GM19239 (cell line): ENCODE measurements around the gene TARP.
"Not testable (repeated sequence)": the region's sequence is repeated elsewhere in the genome, so short reads cannot be mapped to it uniquely, and the experiment has no call there.

Source experiments
- DNase-seq: peaks from one replicate; pipeline ENCODE4 v3.0.0; 2011; ENCODE audit warnings: low spot score; ENCODE audit not compliant: insufficient read length
- FAIRE-seq: peaks from 2 replicates; lab custom pipeline; 2011; peaks lifted over from hg19 to GRCh38; lab: Jason Lieb, UNC

The TARP gene

GRCh38 chr7:38300175-38300574 lies 26.7 kb upstream of the TARP start:
- DNase-seq (no peak), FAIRE-seq (no peak)

- DNase-seq (no peak), FAIRE-seq (no peak)
Measured at GRCh38 chr7:38299275-38299931, 26.0 kb upstream of the TARP start.

- FAIRE-seq (peak; percentile 60), DNase-seq (no peak)
Measured at GRCh38 chr7:38296059-38296857, 22.8 kb upstream of the TARP start.

GRCh38 chr7:38294926-38295325 lies 21.5 kb upstream of the TARP start:
- no peak for FAIRE-seq
- no peak for DNase-seq

- DNase-seq = no peak
- FAIRE-seq = no peak
Measured at GRCh38 chr7:38292442-38292841, 19.0 kb upstream of the TARP start.

- no peak for FAIRE-seq
- no peak for DNase-seq
Measured at GRCh38 chr7:38291650-38292049, 18.2 kb upstream of the TARP start.

- FAIRE-seq = no peak
- DNase-seq = no peak
Measured at GRCh38 chr7:38291117-38291647, 17.7 kb upstream of the TARP start.

GRCh38 chr7:38284553-38284952 lies 11.1 kb upstream of the TARP start:
- DNase-seq (no peak), FAIRE-seq (no peak)

GRCh38 chr7:38283809-38284208 lies 10.4 kb upstream of the TARP start:
- no peak for FAIRE-seq
- no peak for DNase-seq

- no peak for DNase-seq
- no peak for FAIRE-seq
Measured at GRCh38 chr7:38283107-38283506, 9.7 kb upstream of the TARP start.

- FAIRE-seq (no peak), DNase-seq (no peak)
Measured at GRCh38 chr7:38282081-38282480, 8.6 kb upstream of the TARP start.

- DNase-seq (no peak), FAIRE-seq (no peak)
Measured at GRCh38 chr7:38281266-38281665, 7.8 kb upstream of the TARP start.

GRCh38 chr7:38280707-38281106 lies 7.3 kb upstream of the TARP start:
- no peak for FAIRE-seq

GRCh38 chr7:38280000-38280399 lies 6.6 kb upstream of the TARP start:
- DNase-seq (no peak), FAIRE-seq (no peak)

More at GRCh38 chr7:38280707-38281106, 7.3 kb upstream of the TARP start:
- DNase-seq = no peak

GRCh38 chr7:38276096-38276877 lies 2.9 kb upstream of the TARP start:
- DNase-seq (no peak), FAIRE-seq (no peak)

- no peak for DNase-seq
- FAIRE-seq = no peak
Measured at GRCh38 chr7:38274927-38275620, 1.6 kb upstream of the TARP start.

- FAIRE-seq = no peak
Measured at GRCh38 chr7:38274486-38274885, 1.1 kb upstream of the TARP start.

GRCh38 chr7:38270405-38270804 lies 3.0 kb downstream of the TARP start:
- FAIRE-seq = peak; percentile 74

More at GRCh38 chr7:38274486-38274885, 1.1 kb upstream of the TARP start:
- DNase-seq = no peak

GRCh38 chr7:38269704-38270346 lies 3.6 kb downstream of the TARP start:
- FAIRE-seq = peak; percentile 72
- DNase-seq = not testable (repeated sequence)

More at GRCh38 chr7:38270405-38270804, 3.0 kb downstream of the TARP start:
- not testable (repeated sequence) for DNase-seq
